SK-N-SH treated with all-trans-retinoic acid at 6 μM for 48 hours (cell line): ENCODE measurements around the gene BABAM2.

Experiments
- ATAC-seq: fragments of 200-7000 bp; cut with Tn5 transposase; 3 replicates; pipeline ENCODE4 v1.9.1; 2020; ENCODE audit warnings: mild to moderate bottlenecking, moderate library complexity
- ARNTL ChIP-seq: fragments of 450-650 bp; formaldehyde crosslinking; IDR thresholded peaks from 2 replicates; pipeline ENCODE4 v1.5.0; 2020; ENCODE audit warnings: low read depth, mild to moderate bottlenecking, moderate library complexity, borderline replicate concordance
- BACH2 ChIP-seq: fragments of 250-450 bp; sonication (Bioruptor Pico); IDR thresholded peaks from 2 replicates; pipeline ENCODE4 v1.9.0; 2021; ENCODE audit warnings: mild to moderate bottlenecking, borderline replicate concordance
- CSDC2 ChIP-seq: fragments of 250-450 bp; sonication (Bioruptor Pico); IDR thresholded peaks from 2 replicates; pipeline ENCODE4 v1.5.0; 2020; ENCODE audit warnings: mild to moderate bottlenecking, moderate library complexity
- ESRRG ChIP-seq: fragments of 250-450 bp; sonication (Bioruptor Pico); IDR thresholded peaks from 2 replicates; pipeline ENCODE4 v1.6.1; 2021; ENCODE audit warnings: mild to moderate bottlenecking
- ISL1 ChIP-seq: fragments of 250-450 bp; sonication (Bioruptor Pico); IDR thresholded peaks from 2 replicates; pipeline ENCODE4 v2.1.2; 2022; ENCODE audit warnings: mild to moderate bottlenecking, moderate library complexity
- OSR1 ChIP-seq: fragments of 250-450 bp; sonication (Bioruptor Pico); IDR thresholded peaks from 2 replicates; pipeline ENCODE4 v1.8.0; 2022; ENCODE audit warnings: moderate library complexity, mild to moderate bottlenecking, inconsistent platforms
- PATZ1 ChIP-seq: fragments of 250-450 bp; sonication (Bioruptor Pico); IDR thresholded peaks from 2 replicates; pipeline ENCODE4 v1.8.0; 2020; ENCODE audit warnings: mild to moderate bottlenecking, moderate library complexity, borderline replicate concordance
- POU6F1 ChIP-seq: fragments of 250-450 bp; sonication (Bioruptor Pico); IDR thresholded peaks from 2 replicates; pipeline ENCODE4 v1.8.0; 2021; ENCODE audit warnings: low read depth, mild to moderate bottlenecking, moderate library complexity, borderline replicate concordance
- PPARA ChIP-seq: fragments of 250-450 bp; sonication (Bioruptor Pico); IDR thresholded peaks from 2 replicates; pipeline ENCODE4 v1.5.0; 2020; ENCODE audit warnings: mild to moderate bottlenecking, borderline replicate concordance
- RARB ChIP-seq: fragments of 250-450 bp; sonication (Bioruptor Pico); IDR thresholded peaks from 2 replicates; pipeline ENCODE4 v1.8.0; 2021; ENCODE audit warnings: mild to moderate bottlenecking, moderate library complexity
- TCF4 ChIP-seq: fragments of 250-450 bp; sonication (Bioruptor Pico); IDR thresholded peaks from 2 replicates; pipeline ENCODE4 v1.8.0; 2021; ENCODE audit warnings: mild to moderate bottlenecking, moderate library complexity, borderline replicate concordance
- TOX ChIP-seq: fragments of 250-450 bp; sonication (Bioruptor Pico); IDR thresholded peaks from 2 replicates; pipeline ENCODE4 v1.8.0; 2021; ENCODE audit warnings: mild to moderate bottlenecking, moderate library complexity, borderline replicate concordance
- TSHZ2 ChIP-seq: fragments of 250-450 bp; sonication (Bioruptor Pico); IDR thresholded peaks from 2 replicates; pipeline ENCODE4 v1.5.0; 2020; ENCODE audit warnings: mild to moderate bottlenecking, moderate library complexity
- ZC3H10 ChIP-seq: fragments of 250-450 bp; sonication (Bioruptor Pico); IDR thresholded peaks from 2 replicates; pipeline ENCODE4 v1.5.1; 2021; ENCODE audit warnings: mild to moderate bottlenecking, moderate library complexity
- ZFP3 ChIP-seq: fragments of 250-450 bp; sonication (Bioruptor Pico); IDR thresholded peaks from 2 replicates; pipeline ENCODE4 v1.5.0; 2020; ENCODE audit warnings: mild to moderate bottlenecking, moderate library complexity
- ZFP30 ChIP-seq: fragments of 450-650 bp; formaldehyde crosslinking; IDR thresholded peaks from 2 replicates; pipeline ENCODE4 v1.5.0; 2022; ENCODE audit warnings: mild to moderate bottlenecking, moderate library complexity
- ZNF565 ChIP-seq: fragments of 450-650 bp; formaldehyde crosslinking; conservative IDR thresholded peaks from 2 replicates; pipeline ENCODE4 v1.5.0; 2020; ENCODE audit warnings: low read depth, mild to moderate bottlenecking, moderate library complexity
- ZNF70 ChIP-seq: fragments of 450-650 bp; formaldehyde crosslinking; IDR thresholded peaks from 2 replicates; pipeline ENCODE4 v1.5.0; 2020; ENCODE audit warnings: mild to moderate bottlenecking, moderate library complexity
- ZNF8 ChIP-seq: fragments of 450-650 bp; formaldehyde crosslinking; IDR thresholded peaks from 2 replicates; pipeline ENCODE4 v1.5.0; 2020; ENCODE audit warnings: mild to moderate bottlenecking, moderate library complexity
- TF ChIP-seq, protein P1 (sequence below): fragments of 250-450 bp; sonication (Bioruptor Pico); IDR thresholded peaks from 2 replicates; pipeline ENCODE4 v1.5.1; 2020; ENCODE audit warnings: low read depth, mild to moderate bottlenecking, moderate library complexity
- TF ChIP-seq, protein P2 (sequence below): fragments of 250-450 bp; sonication (Bioruptor Pico); IDR thresholded peaks from 2 replicates; pipeline ENCODE4 v1.5.1; 2021; ENCODE audit warnings: mild to moderate bottlenecking, moderate library complexity

BABAM2 gene

GRCh38 chr2:28380219-28380618 lies 489.7 kb downstream of the BABAM2 start:
- no peak for TF ChIP-seq ZC3H10 (CRISPR knock-in tag)
- TF ChIP-seq ARNTL (CRISPR knock-in tag), result no peak
- TF ChIP-seq PPARA (CRISPR knock-in tag), result no peak
- TF ChIP-seq PATZ1 (CRISPR knock-in tag), result no peak
- TF ChIP-seq CSDC2, result no peak
- TF ChIP-seq OSR1 (CRISPR knock-in tag), result no peak
- TF ChIP-seq RARB (CRISPR knock-in tag), result no peak
- TF ChIP-seq, protein P1, sequence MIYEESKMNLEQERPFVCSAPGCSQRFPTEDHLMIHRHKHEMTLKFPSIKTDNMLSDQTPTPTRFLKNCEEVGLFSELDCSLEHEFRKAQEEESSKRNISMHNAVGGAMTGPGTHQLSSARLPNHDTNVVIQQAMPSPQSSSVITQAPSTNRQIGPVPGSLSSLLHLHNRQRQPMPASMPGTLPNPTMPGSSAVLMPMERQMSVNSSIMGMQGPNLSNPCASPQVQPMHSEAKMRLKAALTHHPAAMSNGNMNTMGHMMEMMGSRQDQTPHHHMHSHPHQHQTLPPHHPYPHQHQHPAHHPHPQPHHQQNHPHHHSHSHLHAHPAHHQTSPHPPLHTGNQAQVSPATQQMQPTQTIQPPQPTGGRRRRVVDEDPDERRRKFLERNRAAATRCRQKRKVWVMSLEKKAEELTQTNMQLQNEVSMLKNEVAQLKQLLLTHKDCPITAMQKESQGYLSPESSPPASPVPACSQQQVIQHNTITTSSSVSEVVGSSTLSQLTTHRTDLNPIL (CRISPR knock-in tag), result no peak
- no peak for TF ChIP-seq ZFP30 (CRISPR knock-in tag)
- TF ChIP-seq BACH2 (CRISPR knock-in tag), result no peak
- no peak for TF ChIP-seq ZNF565 (CRISPR knock-in tag)
- no peak for TF ChIP-seq ISL1 (CRISPR knock-in tag)
- TF ChIP-seq POU6F1 (CRISPR knock-in tag), result no peak
- no peak for TF ChIP-seq ESRRG
- no peak for TF ChIP-seq TCF4
- no peak for TF ChIP-seq TOX
- no peak for TF ChIP-seq ZNF70 (CRISPR knock-in tag)
- TF ChIP-seq, protein P2, sequence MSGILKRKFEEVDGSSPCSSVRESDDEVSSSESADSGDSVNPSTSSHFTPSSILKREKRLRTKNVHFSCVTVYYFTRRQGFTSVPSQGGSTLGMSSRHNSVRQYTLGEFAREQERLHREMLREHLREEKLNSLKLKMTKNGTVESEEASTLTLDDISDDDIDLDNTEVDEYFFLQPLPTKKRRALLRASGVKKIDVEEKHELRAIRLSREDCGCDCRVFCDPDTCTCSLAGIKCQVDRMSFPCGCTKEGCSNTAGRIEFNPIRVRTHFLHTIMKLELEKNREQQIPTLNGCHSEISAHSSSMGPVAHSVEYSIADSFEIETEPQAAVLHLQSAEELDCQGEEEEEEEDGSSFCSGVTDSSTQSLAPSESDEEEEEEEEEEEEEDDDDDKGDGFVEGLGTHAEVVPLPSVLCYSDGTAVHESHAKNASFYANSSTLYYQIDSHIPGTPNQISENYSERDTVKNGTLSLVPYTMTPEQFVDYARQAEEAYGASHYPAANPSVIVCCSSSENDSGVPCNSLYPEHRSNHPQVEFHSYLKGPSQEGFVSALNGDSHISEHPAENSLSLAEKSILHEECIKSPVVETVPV (CRISPR knock-in tag), result no peak
- TF ChIP-seq TSHZ2, result no peak
- ATAC-seq, result no peak

DNA sequence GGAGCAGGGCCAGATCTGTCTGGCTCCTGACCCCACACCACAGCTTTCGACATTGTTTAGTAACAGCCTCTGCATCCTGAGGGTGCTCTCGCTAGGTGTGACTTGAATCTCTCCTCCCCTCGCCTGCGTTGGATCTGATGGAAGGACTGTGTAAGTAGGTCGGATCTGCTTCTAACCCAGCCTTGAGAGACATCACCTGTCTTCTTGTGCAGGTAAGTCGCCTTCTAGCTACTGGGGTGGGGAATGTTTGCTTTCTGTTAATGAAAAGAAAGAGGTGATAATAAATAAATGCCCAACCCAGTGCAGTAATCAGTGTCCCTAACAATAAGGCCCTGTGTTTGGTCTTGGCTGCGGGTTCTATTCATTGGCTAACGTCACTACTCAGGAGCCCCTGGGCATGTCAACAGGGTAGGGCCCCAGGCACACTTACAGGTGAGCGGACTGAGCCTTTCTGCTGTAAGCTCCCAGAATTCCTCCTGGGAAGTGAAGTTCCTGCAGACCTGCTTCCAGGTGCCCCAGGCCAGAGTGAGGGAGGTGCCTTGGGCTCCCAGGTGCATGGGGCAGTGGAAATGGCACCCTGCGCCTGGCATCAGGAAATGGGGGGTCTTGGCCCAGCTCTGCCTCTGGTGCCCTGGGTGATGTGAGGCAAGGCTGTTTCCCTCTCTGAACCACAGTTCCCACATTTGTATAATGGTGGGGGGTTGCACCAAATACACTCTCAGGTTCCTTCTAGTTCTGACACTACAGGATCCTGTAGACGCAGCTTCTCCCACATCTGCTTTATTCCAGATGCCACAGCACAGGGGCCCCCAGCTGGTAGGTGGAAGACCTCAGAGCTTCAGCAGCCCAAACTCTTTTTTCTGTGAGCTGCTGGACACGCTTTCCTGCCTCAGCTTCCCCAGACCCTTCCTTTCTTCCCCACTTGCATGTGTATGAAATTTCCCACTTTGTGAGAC lies 491.0 kb downstream of the BABAM2 start:
- TF ChIP-seq ZNF565 (CRISPR knock-in tag), result no peak
- TF ChIP-seq ESRRG, result no peak
- TF ChIP-seq TCF4, result no peak
- TF ChIP-seq PPARA (CRISPR knock-in tag), result no peak
- TF ChIP-seq ZFP3 (CRISPR knock-in tag), result no peak
- no peak for TF ChIP-seq OSR1 (CRISPR knock-in tag)
- ATAC-seq, result no peak

- no peak for TF ChIP-seq ZFP3 (CRISPR knock-in tag)
- no peak for TF ChIP-seq ZNF565 (CRISPR knock-in tag)
- TF ChIP-seq, protein P1 (CRISPR knock-in tag), result no peak
- TF ChIP-seq ARNTL (CRISPR knock-in tag), result no peak
- TF ChIP-seq TOX, result no peak
- no peak for TF ChIP-seq ESRRG
- TF ChIP-seq ISL1 (CRISPR knock-in tag), result no peak
- no peak for TF ChIP-seq ZNF8 (CRISPR knock-in tag)
- no peak for TF ChIP-seq ZFP30 (CRISPR knock-in tag)
- TF ChIP-seq ZNF70 (CRISPR knock-in tag), result no peak
- no peak for TF ChIP-seq ZC3H10 (CRISPR knock-in tag)
- TF ChIP-seq BACH2 (CRISPR knock-in tag), result no peak
- TF ChIP-seq CSDC2, result no peak
- TF ChIP-seq, all 23 proteins: peak for 0
These were observed 492.2 kb downstream of the BABAM2 start for GRCh38 chr2:28382755-28383154.

More at GRCh38 chr2:28382755-28383154, 492.2 kb downstream of the BABAM2 start:
- ATAC-seq, result no peak
